SK-N-SH (cell line): ENCODE measurements around the gene TMEM106B.

Experiments used
- EP300 ChIP-seq, 2 experiments: IDR thresholded peaks; 2 replicates each; pipeline versions ENCODE4 v1.4.0 to v1.6.1; 2012; ENCODE audit warnings: borderline replicate concordance in 1 of 2, low read depth in 1 of 2, low read length in 1 of 2
- NRF1 ChIP-seq: IDR thresholded peaks from 2 replicates; pipeline ENCODE4 v1.6.1; 2012; ENCODE audit warnings: low read depth, mild to moderate bottlenecking, low read length
- TF ChIP-seq, protein P1 (sequence below): IDR thresholded peaks from 2 replicates; pipeline ENCODE4; 2012
- TF ChIP-seq, protein P2 (sequence below): IDR thresholded peaks from 2 replicates; pipeline ENCODE4 v1.6.1; 2012; ENCODE audit warnings: mild to moderate bottlenecking, low read depth, low read length, moderate library complexity
- TF ChIP-seq, protein P3 (sequence below): fragments of 200-600 bp; sonication (generic); IDR thresholded peaks from 2 replicates; pipeline ENCODE4 v1.6.1; 2017; ENCODE audit warnings: antibody characterized with exemption, mild to moderate bottlenecking, moderate library complexity

DNA sequence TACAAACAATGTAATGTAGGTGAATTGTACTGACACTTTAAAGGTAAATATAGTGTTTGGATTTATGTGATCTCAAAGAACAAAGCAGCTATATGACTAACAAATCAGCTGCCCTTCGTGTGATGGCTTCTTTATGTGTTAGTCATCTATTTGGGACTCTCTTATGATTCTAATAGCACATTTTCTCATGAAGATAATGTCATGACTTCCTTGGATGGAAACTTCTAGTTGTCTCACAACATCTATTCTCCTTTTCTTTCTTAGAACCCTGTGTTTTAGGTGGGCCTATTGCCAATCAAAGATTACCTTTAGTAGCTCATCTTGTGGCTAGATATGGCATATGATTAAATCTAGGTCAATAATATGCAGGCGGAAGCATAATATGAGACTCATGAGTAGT is 45.0 kb downstream of the TMEM106B start:
- TF ChIP-seq NRF1, result no peak
- TF ChIP-seq, protein P1, sequence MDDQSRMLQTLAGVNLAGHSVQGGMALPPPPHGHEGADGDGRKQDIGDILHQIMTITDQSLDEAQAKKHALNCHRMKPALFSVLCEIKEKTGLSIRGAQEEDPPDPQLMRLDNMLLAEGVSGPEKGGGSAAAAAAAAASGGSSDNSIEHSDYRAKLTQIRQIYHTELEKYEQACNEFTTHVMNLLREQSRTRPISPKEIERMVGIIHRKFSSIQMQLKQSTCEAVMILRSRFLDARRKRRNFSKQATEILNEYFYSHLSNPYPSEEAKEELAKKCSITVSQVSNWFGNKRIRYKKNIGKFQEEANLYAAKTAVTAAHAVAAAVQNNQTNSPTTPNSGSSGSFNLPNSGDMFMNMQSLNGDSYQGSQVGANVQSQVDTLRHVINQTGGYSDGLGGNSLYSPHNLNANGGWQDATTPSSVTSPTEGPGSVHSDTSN, result no peak
- TF ChIP-seq EP300 (IDR thresholded peaks at IDR 0.05; ENCODE audit: borderline replicate concordance in 1 of 2, low read depth in 1 of 2, low read length in 1 of 2), result no peak
- TF ChIP-seq, protein P2, sequence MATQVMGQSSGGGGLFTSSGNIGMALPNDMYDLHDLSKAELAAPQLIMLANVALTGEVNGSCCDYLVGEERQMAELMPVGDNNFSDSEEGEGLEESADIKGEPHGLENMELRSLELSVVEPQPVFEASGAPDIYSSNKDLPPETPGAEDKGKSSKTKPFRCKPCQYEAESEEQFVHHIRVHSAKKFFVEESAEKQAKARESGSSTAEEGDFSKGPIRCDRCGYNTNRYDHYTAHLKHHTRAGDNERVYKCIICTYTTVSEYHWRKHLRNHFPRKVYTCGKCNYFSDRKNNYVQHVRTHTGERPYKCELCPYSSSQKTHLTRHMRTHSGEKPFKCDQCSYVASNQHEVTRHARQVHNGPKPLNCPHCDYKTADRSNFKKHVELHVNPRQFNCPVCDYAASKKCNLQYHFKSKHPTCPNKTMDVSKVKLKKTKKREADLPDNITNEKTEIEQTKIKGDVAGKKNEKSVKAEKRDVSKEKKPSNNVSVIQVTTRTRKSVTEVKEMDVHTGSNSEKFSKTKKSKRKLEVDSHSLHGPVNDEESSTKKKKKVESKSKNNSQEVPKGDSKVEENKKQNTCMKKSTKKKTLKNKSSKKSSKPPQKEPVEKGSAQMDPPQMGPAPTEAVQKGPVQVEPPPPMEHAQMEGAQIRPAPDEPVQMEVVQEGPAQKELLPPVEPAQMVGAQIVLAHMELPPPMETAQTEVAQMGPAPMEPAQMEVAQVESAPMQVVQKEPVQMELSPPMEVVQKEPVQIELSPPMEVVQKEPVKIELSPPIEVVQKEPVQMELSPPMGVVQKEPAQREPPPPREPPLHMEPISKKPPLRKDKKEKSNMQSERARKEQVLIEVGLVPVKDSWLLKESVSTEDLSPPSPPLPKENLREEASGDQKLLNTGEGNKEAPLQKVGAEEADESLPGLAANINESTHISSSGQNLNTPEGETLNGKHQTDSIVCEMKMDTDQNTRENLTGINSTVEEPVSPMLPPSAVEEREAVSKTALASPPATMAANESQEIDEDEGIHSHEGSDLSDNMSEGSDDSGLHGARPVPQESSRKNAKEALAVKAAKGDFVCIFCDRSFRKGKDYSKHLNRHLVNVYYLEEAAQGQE, result no peak
- TF ChIP-seq, protein P3, sequence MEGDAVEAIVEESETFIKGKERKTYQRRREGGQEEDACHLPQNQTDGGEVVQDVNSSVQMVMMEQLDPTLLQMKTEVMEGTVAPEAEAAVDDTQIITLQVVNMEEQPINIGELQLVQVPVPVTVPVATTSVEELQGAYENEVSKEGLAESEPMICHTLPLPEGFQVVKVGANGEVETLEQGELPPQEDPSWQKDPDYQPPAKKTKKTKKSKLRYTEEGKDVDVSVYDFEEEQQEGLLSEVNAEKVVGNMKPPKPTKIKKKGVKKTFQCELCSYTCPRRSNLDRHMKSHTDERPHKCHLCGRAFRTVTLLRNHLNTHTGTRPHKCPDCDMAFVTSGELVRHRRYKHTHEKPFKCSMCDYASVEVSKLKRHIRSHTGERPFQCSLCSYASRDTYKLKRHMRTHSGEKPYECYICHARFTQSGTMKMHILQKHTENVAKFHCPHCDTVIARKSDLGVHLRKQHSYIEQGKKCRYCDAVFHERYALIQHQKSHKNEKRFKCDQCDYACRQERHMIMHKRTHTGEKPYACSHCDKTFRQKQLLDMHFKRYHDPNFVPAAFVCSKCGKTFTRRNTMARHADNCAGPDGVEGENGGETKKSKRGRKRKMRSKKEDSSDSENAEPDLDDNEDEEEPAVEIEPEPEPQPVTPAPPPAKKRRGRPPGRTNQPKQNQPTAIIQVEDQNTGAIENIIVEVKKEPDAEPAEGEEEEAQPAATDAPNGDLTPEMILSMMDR, result no peak
